Activated CD4-positive, CD25-positive, alpha-beta regulatory T cell treated with anti-CD3 and anti-CD28 coated beads, Interleukin-2, amount 50 U/mL, for 72 hours (primary cell): ENCODE data around the gene MUC2.
"Not testable (repeated sequence)": the region's sequence is repeated elsewhere in the genome, so short reads cannot be mapped to it uniquely, and the experiment has no call there.

Source experiments
- DNase-seq: peaks from one replicate; pipeline ENCODE4 v3.0.0; 2021

The MUC2 gene

DNA sequence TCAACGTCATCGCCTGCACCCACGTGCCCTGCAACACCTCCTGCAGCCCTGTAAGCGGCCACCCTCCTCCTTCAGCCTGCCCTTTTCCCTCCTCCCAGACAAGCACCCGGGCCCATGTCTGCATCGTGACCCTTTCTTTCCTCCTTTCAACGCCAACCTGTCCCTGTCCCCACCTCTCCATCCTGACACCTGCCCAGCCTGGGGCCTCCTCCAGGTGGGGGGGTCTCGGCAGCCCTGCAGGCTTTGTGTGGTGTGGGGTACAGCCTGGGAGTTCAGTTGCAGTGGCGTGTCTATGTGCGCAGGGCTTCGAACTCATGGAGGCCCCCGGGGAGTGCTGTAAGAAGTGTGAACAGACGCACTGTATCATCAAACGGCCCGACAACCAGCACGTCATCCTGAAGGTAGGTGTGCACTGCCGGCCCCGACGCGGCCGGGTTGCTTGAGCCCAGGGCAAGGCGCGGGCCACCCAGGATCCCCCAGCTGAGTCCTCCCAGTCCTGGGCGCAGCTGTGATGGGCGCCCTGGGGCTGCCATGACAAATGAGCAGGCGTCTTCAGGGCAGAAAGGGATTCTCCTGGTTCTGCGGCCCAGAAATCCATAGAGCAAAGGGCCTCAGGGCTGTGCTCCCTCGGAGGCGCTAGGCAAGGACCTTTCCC, 33.7 kb downstream of the MUC2 start:
- DNase-seq = no peak

DNA sequence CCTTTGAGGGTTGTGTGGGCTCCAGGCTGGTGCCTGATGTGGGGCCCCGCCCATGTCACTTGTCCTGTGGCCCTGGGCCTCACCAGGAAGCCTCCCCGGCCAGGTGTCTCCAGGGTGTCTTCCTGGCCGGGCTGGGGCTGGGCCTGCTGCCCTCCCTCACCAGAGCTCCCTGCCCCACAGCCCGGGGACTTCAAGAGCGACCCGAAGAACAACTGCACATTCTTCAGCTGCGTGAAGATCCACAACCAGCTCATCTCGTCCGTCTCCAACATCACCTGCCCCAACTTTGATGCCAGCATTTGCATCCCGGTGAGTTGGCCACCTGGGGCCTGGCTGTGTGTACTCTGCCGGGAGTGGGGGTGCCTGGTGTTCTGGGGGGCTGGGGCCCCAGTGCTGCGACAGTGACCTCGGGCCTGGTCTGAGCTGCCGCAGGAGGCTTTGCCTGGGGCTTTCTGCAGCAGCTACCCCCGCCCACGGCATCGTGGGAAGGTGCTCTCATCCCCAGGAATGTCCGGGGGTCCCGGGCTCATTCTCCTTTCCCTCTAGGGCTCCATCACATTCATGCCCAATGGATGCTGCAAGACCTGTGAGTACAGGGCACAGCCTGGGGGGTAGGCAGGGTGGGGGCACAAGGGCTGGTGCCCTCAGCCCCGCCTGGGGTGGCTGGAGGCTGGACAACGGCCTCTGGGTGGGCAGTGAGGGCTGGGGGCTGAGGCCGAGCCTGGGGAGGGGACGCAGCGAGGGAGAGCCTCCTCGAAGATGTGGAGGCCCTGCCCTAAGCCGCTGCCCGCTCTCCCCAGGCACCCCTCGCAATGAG, 34.6 kb downstream of the MUC2 start:
- DNase-seq = no peak

DNA sequence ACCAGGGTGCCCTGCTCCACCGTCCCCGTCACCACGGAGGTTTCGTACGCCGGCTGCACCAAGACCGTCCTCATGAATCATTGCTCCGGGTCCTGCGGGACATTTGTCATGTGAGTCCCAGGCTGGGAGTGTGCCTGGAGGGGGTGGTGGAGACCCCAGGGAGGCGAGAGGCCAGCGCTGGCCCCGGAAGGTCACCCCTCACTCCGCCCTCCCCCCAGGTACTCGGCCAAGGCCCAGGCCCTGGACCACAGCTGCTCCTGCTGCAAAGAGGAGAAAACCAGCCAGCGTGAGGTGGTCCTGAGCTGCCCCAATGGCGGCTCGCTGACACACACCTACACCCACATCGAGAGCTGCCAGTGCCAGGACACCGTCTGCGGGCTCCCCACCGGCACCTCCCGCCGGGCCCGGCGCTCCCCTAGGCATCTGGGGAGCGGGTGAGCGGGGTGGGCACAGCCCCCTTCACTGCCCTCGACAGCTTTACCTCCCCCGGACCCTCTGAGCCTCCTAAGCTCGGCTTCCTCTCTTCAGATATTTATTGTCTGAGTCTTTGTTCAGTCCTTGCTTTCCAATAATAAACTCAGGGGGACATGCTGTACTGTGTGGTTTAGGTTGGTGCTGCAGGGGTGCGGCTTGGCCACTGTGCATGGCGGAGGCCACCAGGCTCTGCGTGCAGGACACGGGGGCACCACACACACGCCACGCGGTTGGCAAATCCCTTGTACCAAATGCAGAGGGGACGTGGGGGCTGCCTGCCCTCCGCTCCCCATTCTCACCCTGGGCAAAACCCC, 35.4 kb downstream of the MUC2 start:
- no peak for DNase-seq

DNA sequence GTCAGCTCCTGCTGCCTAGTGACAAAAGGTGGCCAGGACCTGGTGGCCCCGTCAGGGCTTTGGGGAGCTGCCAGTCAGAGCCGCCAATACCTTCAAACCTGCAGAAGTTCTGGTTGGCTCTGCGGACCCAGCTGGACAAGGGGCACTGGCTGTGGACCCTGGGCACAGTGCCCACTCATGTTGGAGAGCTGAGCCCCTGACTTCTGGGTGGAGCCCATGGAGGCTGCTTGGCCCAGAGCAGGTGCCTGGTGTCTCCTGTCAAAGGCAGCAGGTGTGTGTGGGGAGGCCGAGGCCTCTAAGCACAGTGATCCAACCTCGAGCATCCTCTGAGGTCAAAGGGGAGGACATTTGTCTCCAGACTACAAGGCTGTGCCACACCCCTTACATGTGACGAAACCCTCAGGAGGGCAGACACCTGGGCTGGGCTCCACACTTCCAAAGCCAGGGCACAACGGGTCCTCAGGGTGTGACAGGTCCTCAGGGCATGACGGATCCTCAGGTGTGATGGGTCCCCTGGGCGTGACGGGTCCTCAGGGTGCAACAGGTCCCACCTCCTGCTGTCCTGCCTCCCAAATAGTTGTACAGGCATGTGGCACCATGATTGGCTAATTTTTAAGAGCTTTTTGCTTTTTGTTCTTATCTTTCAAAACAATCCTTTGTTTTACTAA, 37.0 kb downstream of the MUC2 start:
- DNase-seq = no peak

GRCh38 chr11:1112351-1113191, 37.9 kb downstream of the MUC2 start:
- no peak for DNase-seq

DNA sequence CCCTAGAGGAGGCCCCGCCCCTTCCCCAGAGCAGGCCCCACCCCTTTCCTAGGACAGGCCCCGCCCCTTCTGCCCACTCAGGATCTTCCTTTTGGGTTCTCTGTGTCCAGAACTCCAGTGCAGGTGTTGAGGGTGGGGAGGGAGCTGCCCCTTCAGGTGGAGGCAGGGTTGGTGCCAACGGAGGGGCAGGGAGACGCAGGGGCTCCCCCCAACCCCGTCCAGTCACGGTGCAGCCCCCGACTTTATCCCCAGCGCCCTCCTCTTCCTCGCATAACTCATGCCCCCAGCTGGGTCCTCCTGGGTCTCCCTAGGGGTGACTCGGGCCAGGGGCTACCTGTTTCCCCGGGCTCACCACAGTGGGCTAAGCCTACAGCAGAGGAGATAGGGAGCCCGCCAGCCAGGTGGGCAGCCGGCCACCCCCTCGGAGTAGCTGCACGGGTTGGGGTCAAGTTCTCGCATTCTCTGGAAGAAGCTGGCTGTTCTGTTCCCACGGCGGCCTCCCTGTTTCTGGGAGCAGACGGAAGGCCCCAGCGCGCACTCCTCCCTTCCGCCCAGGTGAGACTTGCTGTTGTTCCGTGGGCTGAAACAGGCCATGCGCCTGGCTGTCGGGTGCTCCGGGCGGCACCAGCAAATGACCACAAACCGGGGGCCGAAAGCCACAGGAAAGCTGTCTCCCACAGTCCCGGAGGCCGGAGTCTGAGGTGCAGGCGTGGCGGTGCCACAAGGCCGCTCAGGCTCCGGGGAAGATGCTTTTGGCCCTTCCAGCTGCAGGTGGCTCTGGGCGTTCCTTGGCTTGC, 38.9 kb downstream of the MUC2 start:
- no peak for DNase-seq

GRCh38 chr11:1115292-1115691, 40.6 kb downstream of the MUC2 start:
- DNase-seq = not testable (repeated sequence)

GRCh38 chr11:1116104-1116503, 41.4 kb downstream of the MUC2 start:
- DNase-seq = no peak

DNA sequence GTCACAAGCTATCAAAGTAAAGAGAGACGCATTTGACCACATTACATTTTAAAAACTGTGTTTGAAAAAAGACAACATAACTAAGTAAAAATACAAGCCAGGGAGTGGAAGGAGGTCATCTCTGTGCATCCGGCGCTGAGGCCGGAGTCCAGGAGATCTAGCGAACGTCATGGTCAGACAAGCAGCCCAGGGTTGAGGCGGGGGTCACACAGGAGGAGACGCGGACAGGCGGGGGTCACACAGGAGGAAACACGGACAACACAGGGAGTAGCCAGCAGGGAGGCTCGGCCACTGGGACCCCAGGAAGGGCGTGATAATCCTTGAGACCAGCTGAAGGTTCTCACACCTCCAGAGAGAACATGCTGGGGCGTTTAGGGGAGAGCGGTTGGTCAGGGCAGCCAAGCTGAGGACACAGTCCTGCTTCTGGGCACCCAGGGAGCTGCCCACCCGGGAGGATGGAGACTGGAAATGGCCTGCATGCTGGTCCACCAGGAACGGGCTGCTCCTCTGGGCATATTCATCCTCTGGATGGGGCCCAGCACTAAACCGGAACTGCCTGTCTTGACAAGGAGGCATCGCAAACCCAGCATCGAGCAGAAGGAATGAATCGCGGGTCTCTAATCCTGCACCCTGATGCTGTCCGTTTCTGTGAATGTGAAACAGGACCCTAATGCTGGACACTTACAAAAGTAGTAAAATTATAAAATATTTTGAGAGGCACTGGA, 42.2 kb downstream of the MUC2 start:
- peak; percentile 23 for DNase-seq

GRCh38 chr11:1117992-1118391, 43.3 kb downstream of the MUC2 start:
- DNase-seq = peak; percentile 21

GRCh38 chr11:1118755-1119603, 44.3 kb downstream of the MUC2 start:
- peak; percentile 20 for DNase-seq

GRCh38 chr11:1119604-1120146, 45.0 kb downstream of the MUC2 start:
- DNase-seq = no peak

GRCh38 chr11:1120532-1121330, 46.1 kb downstream of the MUC2 start:
- DNase-seq = no peak

DNA sequence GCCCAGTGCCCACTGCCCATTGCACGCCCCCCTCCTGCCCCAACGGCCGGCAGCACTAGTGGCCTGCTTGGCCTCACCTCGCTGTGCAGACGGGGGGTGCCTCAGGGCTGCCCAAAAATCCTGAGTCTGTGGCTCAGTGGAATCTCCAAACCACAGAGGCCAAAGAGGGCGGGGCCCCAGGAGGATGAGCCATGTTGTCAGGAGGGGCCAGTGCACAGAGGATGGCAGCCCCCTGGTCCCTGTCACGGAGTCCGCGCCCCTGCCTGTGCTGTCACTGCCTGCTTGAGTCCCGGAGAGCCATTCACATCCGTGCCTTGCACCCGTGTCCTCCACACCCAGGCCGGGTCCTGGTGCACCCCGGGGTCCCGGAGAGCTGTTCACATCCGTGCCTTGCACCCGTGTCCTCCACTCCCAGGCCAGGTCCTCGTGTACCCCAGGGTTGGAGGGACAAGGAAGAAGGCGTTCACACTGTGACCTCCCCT, 46.7 kb downstream of the MUC2 start:
- DNase-seq = peak; percentile 25

GRCh38 chr11:1121813-1122663, 47.4 kb downstream of the MUC2 start:
- DNase-seq = peak; percentile 25

GRCh38 chr11:1122664-1123002, 48.0 kb downstream of the MUC2 start:
- DNase-seq = no peak

DNA sequence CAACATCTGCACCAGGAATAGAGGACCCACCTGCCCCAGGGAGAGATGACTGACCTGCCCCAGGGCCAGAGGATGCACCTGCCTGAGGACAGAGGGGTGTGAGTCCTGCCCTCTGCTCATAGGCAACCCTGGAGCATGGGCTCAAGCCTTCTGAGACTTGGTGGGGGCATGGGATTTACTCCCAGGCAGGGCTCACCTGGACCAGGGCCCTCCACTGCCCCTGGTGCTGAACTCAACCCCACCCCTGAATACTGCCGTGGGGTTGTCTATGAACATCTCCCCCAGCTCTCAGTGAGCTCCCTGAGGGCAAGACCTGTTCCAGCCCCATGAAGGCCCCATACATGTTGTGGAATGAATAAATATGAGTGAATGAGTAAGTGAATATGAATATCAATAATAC, 49.3 kb downstream of the MUC2 start:
- DNase-seq = peak; percentile 30
